Activated CD8-positive, alpha-beta memory T cell treated with anti-CD3 and anti-CD28 coated beads for 36 hours (primary cell): ENCODE data around the gene CLMP. TPM values are rescaled to one million over a fixed set of nuclear protein-coding genes. Genes with fewer than 3 reads are reported as not detected.

ENCODE experiments used
- CTCF ChIA-PET: fragments of 350-600 bp; sonication (Branson Sonifier 250); formaldehyde crosslinking; loops from one replicate; lab custom pipeline; 2021; ENCODE audit warnings: antibody characterized with exemption; lab: Charles Lee
- POLR2A ChIA-PET: fragments of 350-600 bp; sonication (Branson Sonifier 250); formaldehyde crosslinking; loops from one replicate; lab custom pipeline; 2021; ENCODE audit warnings: antibody characterized with exemption; lab: Charles Lee
- total RNA-seq, 2 experiments: library from RNA; stranded (reverse); gene quantifications; one replicate each; pipeline ENCODE4 v1.2.3, GENCODE V29; 2021

The CLMP gene
- not detected for total RNA-seq

GRCh38 chr11:123195188-123196059 is at the start of gene CLMP:
Gene CLMP (minus strand): TSS chr11:123195248. CDS start chr11:123194940, 308 bp downstream.
- POLR2A ChIA-PET, result no interaction called here
- CTCF ChIA-PET, result no interaction called here

DNA sequence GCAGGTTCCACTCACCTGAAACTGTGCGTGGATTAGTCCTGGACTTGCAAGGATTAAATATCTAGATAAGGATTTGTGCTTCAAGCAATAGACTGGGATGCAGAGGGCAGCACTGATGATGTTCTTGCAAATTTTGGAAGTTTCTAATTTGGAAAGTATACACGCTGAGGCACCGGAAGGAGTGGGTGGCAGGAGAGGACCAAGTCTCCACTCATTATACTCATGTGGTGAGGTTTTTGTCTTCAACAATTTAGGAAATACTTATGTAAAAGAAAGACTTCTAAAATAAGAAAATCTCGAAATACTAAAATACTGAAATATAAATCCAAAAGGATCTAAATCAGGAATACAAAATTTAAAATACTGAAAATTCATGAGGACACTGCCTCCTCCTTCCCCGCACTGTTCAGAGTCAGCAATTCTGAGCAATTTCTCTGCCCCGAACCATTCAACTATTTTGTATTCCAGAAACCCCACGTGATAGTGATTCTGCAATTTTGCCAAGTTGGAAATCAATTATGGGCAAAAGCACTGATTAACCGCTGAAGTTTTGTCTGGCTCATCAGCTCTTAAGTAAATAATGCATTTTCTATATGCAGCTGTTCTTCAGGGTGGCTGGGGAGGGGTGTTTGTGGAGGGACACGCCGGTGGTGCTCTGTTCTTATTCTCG is 47.0 kb upstream of the CLMP start:
- ChIA-PET POLR2A (no interaction called here), CTCF (no interaction called here)

DNA sequence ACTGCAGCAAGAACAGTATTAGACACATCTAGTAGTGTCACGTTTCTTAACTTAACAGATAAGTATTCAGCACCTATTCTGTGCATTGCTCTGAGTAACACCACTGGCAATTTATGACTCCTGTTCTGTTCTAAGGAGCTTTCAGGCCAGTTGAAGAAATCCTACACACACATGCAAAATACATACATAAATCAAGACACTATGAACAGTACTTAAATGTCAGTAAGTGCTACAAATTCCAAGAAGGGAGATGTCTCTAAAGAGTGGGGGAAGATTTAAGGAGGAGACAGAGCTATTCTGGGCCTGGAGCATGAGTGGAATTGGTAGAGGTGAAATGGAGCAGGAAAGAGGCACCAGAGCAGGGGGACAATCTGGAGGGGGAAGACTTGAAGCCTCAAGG is 46.2 kb upstream of the CLMP start:
- ChIA-PET CTCF (interaction anchor here (0.6 to 1.0 kb wide), 2 partner anchors 130 to 133 kb away, joined by 3 read pairs; no protein-coding TSS in a partner anchor), POLR2A (no interaction called here)

GRCh38 chr11:123239191-123240150 is 44.4 kb upstream of the CLMP start:
- POLR2A ChIA-PET, result no interaction called here
- CTCF ChIA-PET, result interaction anchor here (0.9 to 1.4 kb wide), 3 partner anchors 10 to 136 kb away, joined by 4 to 5 read pairs (median 4); no protein-coding TSS in a partner anchor

GRCh38 chr11:123238297-123238696 is 43.2 kb upstream of the CLMP start:
- ChIA-PET CTCF (no interaction called here), POLR2A (no interaction called here)

DNA sequence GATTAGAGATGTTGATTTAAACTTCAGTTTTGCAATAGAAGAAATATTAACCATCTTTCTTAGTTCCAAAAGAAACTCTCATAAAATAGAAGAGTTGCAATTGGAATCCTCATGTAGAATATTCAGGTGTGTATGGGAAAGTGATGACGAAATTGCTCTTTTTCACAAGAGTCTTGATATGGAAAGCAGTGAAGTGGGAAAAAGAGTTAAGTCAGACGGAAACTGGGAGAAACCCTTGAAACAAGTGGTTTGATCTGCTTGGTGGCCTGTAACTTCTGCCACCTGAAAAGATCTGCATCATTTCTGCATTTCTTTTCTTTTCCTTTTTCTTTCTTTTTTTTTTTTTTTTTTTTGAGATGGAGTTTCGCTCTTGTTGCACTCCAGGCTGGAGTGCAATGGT is 41.8 kb upstream of the CLMP start:
- ChIA-PET CTCF (interaction anchor here (0.6 to 1.1 kb wide), 2 partner anchors 10 to 170 kb away, joined by 3 to 5 read pairs; no protein-coding TSS in a partner anchor), POLR2A (no interaction called here)

- ChIA-PET CTCF (interaction anchor here (1.1 to 1.2 kb wide), 2 partner anchors 12 kb away, joined by 3 to 4 read pairs; no protein-coding TSS in a partner anchor), POLR2A (interaction anchor here (0.5 kb wide), 1 partner anchor 650 kb away, joined by 4 read pairs; no protein-coding TSS in a partner anchor)
Measured at GRCh38 chr11:123235656-123236261, 40.7 kb upstream of the CLMP start.

DNA sequence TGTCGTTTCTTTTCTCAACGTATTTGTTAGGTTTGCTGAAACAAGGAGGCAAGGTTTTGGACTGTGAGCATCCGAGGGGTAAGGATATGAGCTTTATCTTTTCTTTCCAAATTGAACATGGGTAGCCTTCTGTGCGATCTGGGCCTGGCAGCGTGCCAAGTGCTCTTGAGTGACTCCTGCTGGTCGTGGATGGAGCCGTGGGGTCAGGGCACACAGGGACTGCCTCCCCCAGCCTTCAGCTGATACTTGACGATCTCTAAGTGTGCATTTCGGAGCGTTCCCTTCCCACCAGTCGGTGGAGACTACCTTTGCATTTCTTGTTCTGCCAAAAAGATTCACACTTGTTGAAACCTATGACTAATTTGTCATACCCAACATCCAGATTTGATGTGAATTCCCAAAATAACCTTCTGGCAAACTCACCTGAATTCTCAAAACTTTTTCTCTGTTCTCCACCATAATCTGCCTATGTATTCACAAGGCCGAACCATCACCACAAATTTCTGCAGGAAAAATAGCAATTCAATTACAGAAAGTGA is 40.1 kb upstream of the CLMP start:
- POLR2A ChIA-PET, result interaction anchor here (0.5 kb wide), 1 partner anchor 649 kb away, joined by 4 read pairs; no protein-coding TSS in a partner anchor
- CTCF ChIA-PET, result interaction anchor here (0.7 to 1.2 kb wide), 3 partner anchors 11 to 124 kb away, joined by 3 to 4 read pairs (median 3); no protein-coding TSS in a partner anchor

DNA sequence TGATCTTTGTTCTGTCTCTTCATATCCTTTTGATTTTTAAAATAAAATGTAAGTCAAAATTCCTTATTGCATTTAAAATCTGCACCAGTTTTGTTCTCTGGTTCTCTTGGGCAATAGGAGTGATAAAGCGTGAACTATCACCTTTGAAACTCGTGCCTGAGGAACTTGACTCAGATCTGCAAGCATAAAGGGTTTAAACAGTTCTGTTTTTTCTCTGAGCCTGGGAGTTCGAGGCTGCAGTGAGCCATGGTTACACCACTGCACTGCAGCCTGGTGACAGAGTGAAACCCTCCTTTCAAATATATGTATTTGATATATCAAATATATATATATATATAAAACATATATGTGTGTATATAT is 38.9 kb upstream of the CLMP start:
- POLR2A ChIA-PET, result no interaction called here

DNA sequence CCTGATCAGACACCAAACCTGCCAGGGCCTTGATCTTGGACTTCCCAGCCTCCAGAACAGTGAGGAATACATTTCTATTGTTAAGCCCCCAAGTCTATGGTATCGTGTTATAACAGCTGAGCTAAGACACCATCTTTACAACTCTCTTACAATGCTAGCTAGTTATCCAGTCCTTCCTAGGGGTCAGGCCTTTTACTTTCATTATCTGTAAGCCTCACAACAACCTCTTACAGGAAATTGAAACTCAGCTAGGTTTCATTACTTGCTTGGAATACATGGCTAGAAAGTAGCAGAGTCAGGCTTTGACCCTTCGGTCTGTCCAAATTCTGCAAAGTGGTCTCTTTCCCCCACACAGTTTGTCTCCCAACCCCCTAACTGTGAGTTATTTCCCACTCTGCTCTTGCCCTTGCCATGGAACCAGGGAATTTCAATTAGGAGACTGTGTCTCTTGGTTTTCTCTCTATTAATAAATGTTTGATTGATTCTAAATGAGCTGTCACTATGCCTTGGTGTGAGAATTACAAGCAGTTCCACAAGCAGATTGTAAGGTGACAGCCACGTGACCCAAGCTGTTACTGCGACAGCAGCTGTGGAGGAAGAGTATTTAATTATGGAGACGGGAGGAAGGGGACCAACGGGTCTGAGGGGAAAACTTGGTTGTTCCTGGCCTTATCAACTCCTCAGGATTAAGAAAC is 38.4 kb upstream of the CLMP start:
- ChIA-PET POLR2A (no interaction called here), CTCF (interaction anchor here (1.4 kb wide), 1 partner anchor 11 kb away, joined by 4 read pairs; no protein-coding TSS in a partner anchor)

More for the DNA sequence above, 38.9 kb upstream of the CLMP start:
- CTCF ChIA-PET, result interaction anchor here (1.4 kb wide), 1 partner anchor 11 kb away, joined by 4 read pairs; no protein-coding TSS in a partner anchor

DNA sequence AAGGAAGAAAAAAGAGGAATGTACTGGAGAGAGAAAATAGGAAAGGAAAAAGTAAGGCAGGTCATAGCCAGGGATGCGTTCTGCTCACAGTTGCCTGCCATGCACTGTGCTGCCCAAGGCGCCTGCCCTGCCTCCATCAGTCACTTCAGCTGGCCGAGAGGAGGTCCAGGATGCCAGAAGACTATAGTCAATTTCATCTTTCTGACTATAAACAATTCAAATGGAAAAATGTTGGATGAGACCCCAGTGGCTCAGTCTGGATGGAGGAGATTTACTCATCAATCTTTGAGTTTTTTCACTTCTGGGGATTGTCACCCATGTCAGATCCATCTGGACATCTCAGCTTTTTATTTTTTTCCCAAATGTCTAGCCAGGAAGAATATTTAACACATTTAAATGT is 36.7 kb upstream of the CLMP start:
- CTCF ChIA-PET, result interaction anchor here (1.9 kb wide), 1 partner anchor 15 kb away, joined by 5 read pairs; no protein-coding TSS in a partner anchor

DNA sequence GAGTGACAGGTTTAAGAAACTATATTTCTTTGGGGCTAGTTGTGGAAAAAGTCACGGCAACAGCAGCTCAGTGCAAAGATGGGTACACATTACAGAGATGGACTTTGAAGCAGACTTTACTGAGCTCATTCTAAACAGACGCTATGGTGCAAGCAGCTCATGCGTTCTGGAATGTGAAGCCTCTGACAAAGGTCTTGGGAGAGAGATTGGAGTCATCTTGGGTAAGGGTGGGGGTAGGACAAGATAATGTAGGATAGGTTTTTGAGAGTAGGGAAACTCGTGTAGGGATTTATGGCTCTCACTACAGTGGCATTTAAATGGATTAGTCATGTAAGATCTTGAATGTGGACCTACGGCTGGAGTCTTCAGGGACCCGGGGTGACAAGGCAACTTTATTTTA is 36.2 kb upstream of the CLMP start:
- POLR2A ChIA-PET, result no interaction called here

More for the DNA sequence above, 36.7 kb upstream of the CLMP start:
- POLR2A ChIA-PET, result no interaction called here

GRCh38 chr11:123230346-123230745 is 35.3 kb upstream of the CLMP start:
- POLR2A ChIA-PET, result no interaction called here
- CTCF ChIA-PET, result interaction anchor here (1.9 kb wide), 1 partner anchor 17 kb away, joined by 5 read pairs; no protein-coding TSS in a partner anchor

More for the DNA sequence above, 36.2 kb upstream of the CLMP start:
- CTCF ChIA-PET, result interaction anchor here (1.9 kb wide), 1 partner anchor 16 kb away, joined by 5 read pairs; no protein-coding TSS in a partner anchor

DNA sequence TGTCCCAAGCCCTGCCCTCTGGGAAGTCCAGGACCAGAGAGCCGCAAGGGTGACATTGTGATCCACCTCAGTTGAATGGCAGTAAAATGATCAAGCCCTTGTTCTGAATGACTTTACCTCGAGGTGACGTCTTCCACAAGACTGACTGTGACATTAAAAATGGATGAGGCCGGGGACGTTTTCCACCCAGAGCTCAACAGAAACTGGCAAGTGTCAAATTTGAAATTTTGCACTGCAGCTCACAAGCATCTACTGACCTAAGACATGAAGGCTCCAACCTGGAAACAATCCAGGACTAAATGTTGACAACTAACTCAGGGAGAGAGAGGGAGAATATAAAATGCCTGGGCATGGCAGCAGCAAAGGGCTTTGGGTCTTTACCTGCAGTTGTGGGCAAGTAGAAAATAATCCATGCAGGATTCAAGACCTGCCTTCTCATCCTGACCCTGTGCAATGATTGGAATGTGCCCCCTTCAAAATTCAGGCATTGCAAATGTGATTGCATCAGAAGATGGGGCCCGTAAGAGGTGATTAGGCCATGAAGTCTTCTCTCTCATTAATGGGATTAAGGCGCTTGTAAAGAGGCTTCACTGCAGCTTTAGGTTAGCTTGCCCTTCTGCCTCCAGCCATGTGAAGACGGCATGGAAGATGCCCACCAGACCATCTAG is 33.6 kb upstream of the CLMP start:
- ChIA-PET POLR2A (no interaction called here), CTCF (interaction anchor here (0.6 to 1.3 kb wide), 2 partner anchors 33 to 39 kb away, joined by 3 to 4 read pairs; no protein-coding TSS in a partner anchor)

- CTCF ChIA-PET, result interaction anchor here (1.3 kb wide), 1 partner anchor 33 kb away, joined by 4 read pairs; no protein-coding TSS in a partner anchor
- POLR2A ChIA-PET, result no interaction called here
Measured at GRCh38 chr11:123227763-123228495, 32.9 kb upstream of the CLMP start.

- CTCF ChIA-PET, result no interaction called here
- POLR2A ChIA-PET, result no interaction called here
Measured at GRCh38 chr11:123221584-123221983, 26.5 kb upstream of the CLMP start.
